Frontal cortex (tissue), 4 donors: ENCODE data around the gene EID1. TPM values are rescaled to one million over a fixed set of nuclear protein-coding genes. Genes with fewer than 3 reads are reported as not detected.
"Not testable (repeated sequence)": the region's sequence is repeated elsewhere in the genome, so short reads cannot be mapped to it uniquely, and the experiment has no call there.

Experiments
- DNase-seq, 2 donors: peaks; one replicate each; pipeline ENCODE4 v3.0.0; 2012; ENCODE audit warnings: low spot score in 2 of 2
- FAIRE-seq: peaks from 2 replicates; lab custom pipeline; 2012; peaks lifted over from hg19 to GRCh38; lab: Jason Lieb, UNC
- total RNA-seq: library from RNA; depleted of rRNA; stranded (reverse); fragments of >200 nt; gene quantifications from one replicate; pipeline ENCODE4 v1.2.3, GENCODE V29; 2014
- donor health status: control.
- donor health status: control.
- donor health status: control.

EID1 gene
- 278 TPM for total RNA-seq

GRCh38 chr15:48877630-48878595 lies at the start of gene EID1:
Gene EID1 (plus strand): TSS chr15:48878134. CDS start chr15:48878177, 43 bp downstream.
- FAIRE-seq: no peak

GRCh38 chr15:48828471-48828870 lies 49.5 kb upstream of the EID1 start:
- DNase-seq (no peak), FAIRE-seq (no peak)

More at GRCh38 chr15:48877630-48878595, at the start of gene EID1:
- peak; percentile 69 to 77 for DNase-seq

- DNase-seq (no peak), FAIRE-seq (no peak)
Observed at GRCh38 chr15:48828906-48829305, 49.0 kb upstream of the EID1 start.

- DNase-seq: no peak
- FAIRE-seq: no peak
Observed at GRCh38 chr15:48832648-48833047, 45.3 kb upstream of the EID1 start.

- FAIRE-seq: no peak
- DNase-seq: no peak
Observed at GRCh38 chr15:48833526-48834239, 44.3 kb upstream of the EID1 start.

- DNase-seq: no peak
- no peak for FAIRE-seq
Observed at GRCh38 chr15:48834756-48835155, 43.2 kb upstream of the EID1 start.

GRCh38 chr15:48842501-48842900 lies 35.4 kb upstream of the EID1 start:
- no peak for FAIRE-seq
- DNase-seq: no peak

GRCh38 chr15:48845123-48845522 lies 32.8 kb upstream of the EID1 start:
- FAIRE-seq (no peak), DNase-seq (no peak)

GRCh38 chr15:48850648-48851047 lies 27.3 kb upstream of the EID1 start:
- FAIRE-seq (no peak), DNase-seq (no peak)

- DNase-seq: no peak
- no peak for FAIRE-seq
Observed at GRCh38 chr15:48851956-48852355, 26.0 kb upstream of the EID1 start.

- not testable (repeated sequence) for FAIRE-seq, DNase-seq
Observed at GRCh38 chr15:48854434-48854833, 23.5 kb upstream of the EID1 start.

GRCh38 chr15:48855501-48856440 lies 22.2 kb upstream of the EID1 start:
- FAIRE-seq (no peak), DNase-seq (no peak)

- FAIRE-seq: no peak
Observed at GRCh38 chr15:48856942-48857341, 21.0 kb upstream of the EID1 start.

GRCh38 chr15:48858401-48858800 lies 19.5 kb upstream of the EID1 start:
- DNase-seq: no peak
- no peak for FAIRE-seq

More at GRCh38 chr15:48856942-48857341, 21.0 kb upstream of the EID1 start:
- DNase-seq: no peak

GRCh38 chr15:48859426-48859825 lies 18.5 kb upstream of the EID1 start:
- DNase-seq (no peak), FAIRE-seq (no peak)

- FAIRE-seq: peak; percentile 98
Observed at GRCh38 chr15:48861813-48862431, 16.0 kb upstream of the EID1 start.

GRCh38 chr15:48862705-48863104 lies 15.2 kb upstream of the EID1 start:
- FAIRE-seq (no peak), DNase-seq (no peak)

More at GRCh38 chr15:48861813-48862431, 16.0 kb upstream of the EID1 start:
- peak in 1 of 2 donors; percentile 48 for DNase-seq

- DNase-seq: no peak
- FAIRE-seq: no peak
Observed at GRCh38 chr15:48865370-48866079, 12.4 kb upstream of the EID1 start.

- FAIRE-seq: no peak
Observed at GRCh38 chr15:48866141-48866563, 11.8 kb upstream of the EID1 start.

More at GRCh38 chr15:48866141-48866563, 11.8 kb upstream of the EID1 start:
- no peak for DNase-seq
